GM19043 (cell line): ENCODE data around the gene C1orf122.
"Not testable (repeated sequence)": the region's sequence is repeated elsewhere in the genome, so short reads cannot be mapped to it uniquely, and the experiment has no call there.

Source experiments
- ATAC-seq: cut with Tn5 transposase; IDR thresholded peaks from one replicate; pipeline ENCODE4 v1.9.1; 2021; ENCODE audit warnings: low read depth; ENCODE audit not compliant: unreplicated experiment

The C1orf122 gene

GRCh38 chr1:37807555-37808368, at the start of gene C1orf122, which contains the start of gene YRDC:
Gene C1orf122 (plus strand): TSS chr1:37807790. CDS start chr1:37808405, 615 bp downstream.
Gene YRDC (minus strand): TSS chr1:37808208. CDS start chr1:37808180, 28 bp downstream.
- peak; percentile 93 for ATAC-seq

- no peak for ATAC-seq
Measured at GRCh38 chr1:37759451-37759850, 48.1 kb upstream of the C1orf122 start.

GRCh38 chr1:37761416-37762095, 46.0 kb upstream of the C1orf122 start:
- no peak for ATAC-seq

GRCh38 chr1:37762516-37762915, 45.1 kb upstream of the C1orf122 start:
- ATAC-seq, result no peak

- ATAC-seq, result no peak
Measured at GRCh38 chr1:37763791-37764413, 43.7 kb upstream of the C1orf122 start.

- ATAC-seq, result no peak
Measured at GRCh38 chr1:37764414-37764825, 43.2 kb upstream of the C1orf122 start.

- no peak for ATAC-seq
Measured at GRCh38 chr1:37764888-37765441, 42.6 kb upstream of the C1orf122 start, which contains the start of gene EPHA10. Gene EPHA10 (minus strand): TSS chr1:37765120. CDS start chr1:37765066, 54 bp downstream.

- no peak for ATAC-seq
Measured at GRCh38 chr1:37765916-37766664, 41.5 kb upstream of the C1orf122 start.

GRCh38 chr1:37767488-37767887, 40.1 kb upstream of the C1orf122 start:
- no peak for ATAC-seq

- not testable (repeated sequence) for ATAC-seq
Measured at GRCh38 chr1:37771440-37771839, 36.1 kb upstream of the C1orf122 start.

GRCh38 chr1:37776946-37777516, 30.6 kb upstream of the C1orf122 start:
- no peak for ATAC-seq

- ATAC-seq, result no peak
Measured at GRCh38 chr1:37778654-37779053, 28.9 kb upstream of the C1orf122 start.

GRCh38 chr1:37782491-37782890, 25.1 kb upstream of the C1orf122 start:
- no peak for ATAC-seq

GRCh38 chr1:37792943-37793686, 14.5 kb upstream of the C1orf122 start:
- ATAC-seq, result no peak

GRCh38 chr1:37793773-37794371, 13.7 kb upstream of the C1orf122 start, which contains the start of gene MANEAL:
Gene MANEAL (plus strand): TSS chr1:37793847. CDS start chr1:37794183, 336 bp downstream.
- ATAC-seq, result peak; percentile 48

- ATAC-seq, result peak; percentile 26
Measured at GRCh38 chr1:37794372-37795339, 12.9 kb upstream of the C1orf122 start.

GRCh38 chr1:37795340-37796125, 12.1 kb upstream of the C1orf122 start:
- ATAC-seq, result no peak
